Endothelial cell of umbilical vein (primary cell): ENCODE data around the gene UCK1.

ENCODE experiments used
- CTCF ChIP-seq, 2 donors: IDR thresholded peaks; 1 replicate in 1 of 2; 2 replicates in 1 of 2; pipeline ENCODE4 v1.5.1; 2011; ENCODE audit warnings: low read length in 2 of 2, mild to moderate bottlenecking in 2 of 2, moderate library complexity in 2 of 2, control low read depth in 1 of 2, inconsistent platforms in 1 of 2, low read depth in 1 of 2; ENCODE audit not compliant: insufficient read depth in 1 of 2; ENCODE audit errors: extremely low read depth in 1 of 2
- EZH2 ChIP-seq: IDR thresholded peaks from 2 replicates; pipeline ENCODE4 v1.6.1; 2012; ENCODE audit warnings: borderline replicate concordance, low read depth, mild to moderate bottlenecking, moderate library complexity, low read length, inconsistent platforms; ENCODE audit not compliant: severe bottlenecking
- FOS ChIP-seq: IDR thresholded peaks from 2 replicates; pipeline ENCODE4 v1.6.1; 2011; ENCODE audit warnings: mild to moderate bottlenecking, low read length, moderate library complexity, borderline replicate concordance; ENCODE audit not compliant: insufficient read depth
- GATA2 ChIP-seq: IDR thresholded peaks from 2 replicates; pipeline ENCODE4 v1.7.0; 2011; ENCODE audit warnings: low read depth, mild to moderate bottlenecking, moderate library complexity, mixed read lengths, low read length; ENCODE audit not compliant: insufficient read length, insufficient read depth
- JUN ChIP-seq: IDR thresholded peaks from 2 replicates; pipeline ENCODE4 v1.6.1; 2011; ENCODE audit warnings: borderline replicate concordance, low read depth; ENCODE audit not compliant: insufficient read length, insufficient read depth
- MAX ChIP-seq: IDR thresholded peaks from 2 replicates; pipeline ENCODE4 v1.6.1; 2011; ENCODE audit not compliant: insufficient read depth, insufficient read length
- MYC ChIP-seq: IDR thresholded peaks from one replicate; pipeline ENCODE4 v1.6.1; 2011; ENCODE audit warnings: mild to moderate bottlenecking, low read depth, low read length
- POLR2A ChIP-seq: IDR thresholded peaks from 2 replicates; pipeline ENCODE4 v1.6.1; 2012; ENCODE audit warnings: low read depth, mild to moderate bottlenecking, control low read depth, low read length
- POLR2AphosphoS5 ChIP-seq: IDR thresholded peaks from 2 replicates; pipeline ENCODE4 v1.6.1; 2012; ENCODE audit warnings: low read depth, mild to moderate bottlenecking, control low read depth, low read length, moderate library complexity; ENCODE audit not compliant: insufficient read depth

GRCh38 chr9:131529597-131530545 lies 1.2 kb downstream of the UCK1 start:
- no peak for TF ChIP-seq POLR2AphosphoS5
- no peak for TF ChIP-seq CTCF (IDR thresholded peaks at IDR 0.05; ENCODE audit: extremely low read depth in 1 of 2, insufficient read depth in 1 of 2, low read depth in 1 of 2, low read length in 2 of 2)
- no peak for TF ChIP-seq POLR2A
- no peak for TF ChIP-seq EZH2
- no peak for TF ChIP-seq MYC
- no peak for TF ChIP-seq MAX
- TF ChIP-seq GATA2: no peak
- no peak for TF ChIP-seq JUN
- no peak for TF ChIP-seq FOS
